ENCODE data around the gene U2SURP.

Gene U2SURP

DNA sequence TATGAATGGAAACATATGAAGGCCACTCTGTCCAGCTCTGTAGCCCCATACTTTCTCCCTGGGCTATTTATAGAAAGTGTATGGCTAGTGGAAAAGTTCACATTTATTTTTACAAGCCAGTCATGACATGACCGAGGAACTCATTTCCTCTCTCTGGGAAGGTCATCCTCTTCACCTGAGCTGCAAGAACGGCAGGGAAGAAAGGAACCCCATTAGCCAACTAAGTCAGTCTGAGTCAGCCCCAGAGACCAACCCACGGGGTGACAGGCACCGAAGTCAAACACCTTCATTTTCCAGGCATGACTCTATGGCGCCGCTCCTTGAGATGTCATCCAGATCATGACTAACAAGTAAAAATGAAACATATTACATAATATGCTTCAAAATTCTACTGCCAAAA is 42.7 kb upstream of the U2SURP start:
- CTCF ChIA-PET = no interaction called here

GRCh38 chr3:142960322-142960850 is 41.0 kb upstream of the U2SURP start:
- DNase-seq (ENCODE audit: extremely low spot score) = no peak
- POLR2A ChIA-PET = no interaction called here
- CTCF ChIA-PET = interaction anchor here (0.6 kb wide), 1 partner anchor 1283 kb away, joined by 3 read pairs; no protein-coding TSS in a partner anchor
- no peak for TF ChIP-seq ZNF384 (IDR thresholded peaks at IDR 0.05)
- TF ChIP-seq ELF4 (IDR thresholded peaks at IDR 0.05) = no peak
- TF ChIP-seq L3MBTL2 (conservative IDR thresholded peaks at IDR 0.05) = no peak
- TF ChIP-seq PKNOX1 (IDR thresholded peaks at IDR 0.05) = no peak
- TF ChIP-seq BHLHE40 (IDR thresholded peaks at IDR 0.05; ENCODE audit: borderline replicate concordance) = no peak
- no peak for TF ChIP-seq FOXM1 (IDR thresholded peaks at IDR 0.05; ENCODE audit: borderline replicate concordance)
- TF ChIP-seq SUZ12 (IDR thresholded peaks at IDR 0.05) = no peak
- TF ChIP-seq TARDBP (IDR thresholded peaks at IDR 0.05) = no peak
- TF ChIP-seq FOXK2 (IDR thresholded peaks at IDR 0.05) = no peak
- no peak for TF ChIP-seq FOXA1 (IDR thresholded peaks at IDR 0.05)
- no peak for TF ChIP-seq NFRKB (IDR thresholded peaks at IDR 0.05)
- no peak for TF ChIP-seq HDGF (IDR thresholded peaks at IDR 0.05; ENCODE audit: borderline replicate concordance)

More for the DNA sequence above, 42.7 kb upstream of the U2SURP start:
- TF ChIP-seq ZNF384 (IDR thresholded peaks at IDR 0.05) (no peak), BHLHE40 (IDR thresholded peaks at IDR 0.05; ENCODE audit: borderline replicate concordance) (no peak), CTBP1 (IDR thresholded peaks at IDR 0.05; ENCODE audit: borderline replicate concordance) (no peak), ARNT (IDR thresholded peaks at IDR 0.05) (no peak), L3MBTL2 (conservative IDR thresholded peaks at IDR 0.05) (no peak), SP1 (IDR thresholded peaks at IDR 0.05) (no peak), SUZ12 (IDR thresholded peaks at IDR 0.05) (no peak), FOXM1 (IDR thresholded peaks at IDR 0.05; ENCODE audit: borderline replicate concordance) (no peak), ELF4 (IDR thresholded peaks at IDR 0.05) (no peak), HDGF (IDR thresholded peaks at IDR 0.05; ENCODE audit: borderline replicate concordance) (no peak), PKNOX1 (IDR thresholded peaks at IDR 0.05) (no peak), FOXA1 (IDR thresholded peaks at IDR 0.05) (no peak), FOXK2 (IDR thresholded peaks at IDR 0.05) (no peak), NFRKB (IDR thresholded peaks at IDR 0.05) (no peak), LEF1 (IDR thresholded peaks at IDR 0.05; ENCODE audit: borderline replicate concordance) (no peak), TARDBP (IDR thresholded peaks at IDR 0.05) (no peak)
- DNase-seq (ENCODE audit: extremely low spot score) = no peak
- POLR2A ChIA-PET = no interaction called here

- ChIA-PET CTCF (no interaction called here), POLR2A (no interaction called here)
- TF ChIP-seq L3MBTL2 (conservative IDR thresholded peaks at IDR 0.05) (no peak), CTBP1 (IDR thresholded peaks at IDR 0.05; ENCODE audit: borderline replicate concordance) (no peak), TARDBP (IDR thresholded peaks at IDR 0.05) (no peak)
- DNase-seq (ENCODE audit: extremely low spot score) = no peak
These were observed 39.8 kb upstream of the U2SURP start for GRCh38 chr3:142961539-142961938.

DNA sequence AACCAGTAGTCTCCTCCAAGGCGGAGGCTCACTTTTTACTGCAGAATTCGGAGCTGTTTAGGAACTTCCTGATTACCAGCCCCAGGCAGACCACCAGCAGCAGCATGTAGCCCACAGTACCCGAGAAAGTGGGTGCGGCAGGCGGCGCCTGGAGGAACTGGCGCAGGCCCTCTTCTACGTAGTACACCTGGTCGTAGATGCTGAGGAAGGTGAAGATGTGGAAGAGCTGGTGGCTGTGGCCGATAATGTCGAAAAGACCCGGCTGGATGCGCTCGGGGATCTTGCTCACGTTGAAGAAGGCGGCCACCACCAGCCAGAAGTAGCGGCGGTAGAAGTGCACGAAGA is 39.2 kb upstream of the U2SURP start:
- ChIA-PET CTCF (no interaction called here), POLR2A (interaction anchor here (0.7 kb wide), 1 partner anchor 39 kb away, joined by 3 read pairs; the partner anchor contains the start of gene U2SURP)
- no peak for TF ChIP-seq ELF4 (IDR thresholded peaks at IDR 0.05)
- TF ChIP-seq BHLHE40 (IDR thresholded peaks at IDR 0.05; ENCODE audit: borderline replicate concordance) = no peak
- TF ChIP-seq SUZ12 (IDR thresholded peaks at IDR 0.05) = no peak
- no peak for TF ChIP-seq HDGF (IDR thresholded peaks at IDR 0.05; ENCODE audit: borderline replicate concordance)
- TF ChIP-seq NFRKB (IDR thresholded peaks at IDR 0.05) = no peak
- TF ChIP-seq FOXA1 (IDR thresholded peaks at IDR 0.05) = no peak
- no peak for TF ChIP-seq ARNT (IDR thresholded peaks at IDR 0.05)
- no peak for TF ChIP-seq SP1 (IDR thresholded peaks at IDR 0.05)
- TF ChIP-seq FOXK2 (IDR thresholded peaks at IDR 0.05) = no peak
- TF ChIP-seq FOXM1 (IDR thresholded peaks at IDR 0.05; ENCODE audit: borderline replicate concordance) = no peak
- no peak for DNase-seq (ENCODE audit: extremely low spot score)

DNA sequence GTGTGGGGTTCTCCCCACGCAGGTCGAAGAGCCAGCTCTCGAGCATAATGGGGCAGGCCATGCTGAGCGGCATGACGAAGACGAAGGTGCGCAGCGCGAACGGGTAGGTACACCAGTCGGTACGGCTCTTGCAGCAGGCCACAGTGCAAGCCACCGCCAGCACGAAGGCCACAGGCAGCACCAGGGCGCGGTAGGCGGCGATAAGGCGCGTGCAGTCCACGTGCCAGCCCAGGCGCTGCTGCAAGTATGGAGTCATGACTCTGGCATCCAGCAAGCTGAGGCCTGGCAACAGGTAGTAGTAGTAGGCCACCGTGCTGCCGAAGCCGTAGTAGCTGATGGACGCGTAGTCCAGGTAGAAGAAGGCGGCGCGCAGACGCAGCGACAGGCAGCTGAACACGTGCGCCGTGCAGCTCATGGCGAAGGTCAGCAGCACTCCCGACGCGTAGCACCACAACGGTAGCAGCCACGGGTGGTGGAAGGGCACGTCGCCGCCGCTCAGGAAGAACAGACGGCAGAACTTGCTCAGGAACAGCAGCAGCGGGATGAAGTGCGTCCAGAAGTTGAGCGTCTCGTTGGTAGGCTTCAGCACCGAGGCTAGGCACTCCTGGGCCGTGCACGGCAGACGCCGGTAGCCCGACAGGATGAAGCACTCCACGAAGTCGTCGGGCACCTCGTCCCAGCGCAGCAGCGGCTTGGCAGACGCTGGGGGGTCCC is 38.7 kb upstream of the U2SURP start:
- DNase-seq (ENCODE audit: extremely low spot score) = peak; percentile 32
- ChIA-PET CTCF (no interaction called here), POLR2A (interaction anchor here (0.7 kb wide), 1 partner anchor 38 kb away, joined by 3 read pairs; the partner anchor contains the start of gene U2SURP)
- no peak for TF ChIP-seq LEF1 (IDR thresholded peaks at IDR 0.05; ENCODE audit: borderline replicate concordance)
- 0 out of 2 replicates have a peak, but pooled peaks have one; percentile 77 for TF ChIP-seq HDGF (IDR thresholded peaks at IDR 0.05; ENCODE audit: borderline replicate concordance)

DNA sequence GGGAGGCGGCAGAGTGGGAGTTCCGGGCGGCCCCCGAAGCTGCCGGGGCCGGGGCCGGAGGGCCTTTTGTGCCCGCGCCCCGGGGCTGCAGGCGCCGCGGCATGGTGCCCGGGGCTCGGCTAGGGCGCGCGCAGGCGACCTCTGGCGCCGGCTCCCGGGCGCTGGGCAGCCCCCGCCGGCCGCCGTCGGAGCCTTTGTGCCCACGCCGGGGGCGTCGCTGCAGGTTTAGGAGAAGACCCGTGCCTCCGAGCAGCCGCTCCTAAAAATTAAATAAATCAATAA is 38.2 kb upstream of the U2SURP start:
- ChIA-PET CTCF (no interaction called here), POLR2A (no interaction called here)
- DNase-seq (ENCODE audit: extremely low spot score) = peak; percentile 52
- no peak for TF ChIP-seq ARNT (IDR thresholded peaks at IDR 0.05)
- TF ChIP-seq LEF1 (IDR thresholded peaks at IDR 0.05; ENCODE audit: borderline replicate concordance) = no peak
- TF ChIP-seq FOXK2 (IDR thresholded peaks at IDR 0.05) = no peak
- no peak for TF ChIP-seq ELF4 (IDR thresholded peaks at IDR 0.05)
- TF ChIP-seq CTBP1 (IDR thresholded peaks at IDR 0.05; ENCODE audit: borderline replicate concordance) = no peak
- TF ChIP-seq FOXM1 (IDR thresholded peaks at IDR 0.05; ENCODE audit: borderline replicate concordance) = no peak
- no peak for TF ChIP-seq SP1 (IDR thresholded peaks at IDR 0.05)
- TF ChIP-seq SUZ12 (IDR thresholded peaks at IDR 0.05) = no peak
- no peak for TF ChIP-seq TARDBP (IDR thresholded peaks at IDR 0.05)
- no peak for TF ChIP-seq L3MBTL2 (conservative IDR thresholded peaks at IDR 0.05)
- TF ChIP-seq HDGF (IDR thresholded peaks at IDR 0.05; ENCODE audit: borderline replicate concordance) = no peak
- no peak for TF ChIP-seq PKNOX1 (IDR thresholded peaks at IDR 0.05)
- TF ChIP-seq NFRKB (IDR thresholded peaks at IDR 0.05) = no peak
- no peak for TF ChIP-seq ZNF384 (IDR thresholded peaks at IDR 0.05)
- no peak for TF ChIP-seq FOXA1 (IDR thresholded peaks at IDR 0.05)
- TF ChIP-seq BHLHE40 (IDR thresholded peaks at IDR 0.05; ENCODE audit: borderline replicate concordance) = no peak

Data from HEK293T (cell line).